Calu3 (cell line): ENCODE measurements around the gene MED15. TPM values are rescaled to one million over a fixed set of nuclear protein-coding genes. Genes with fewer than 3 reads are reported as not detected.

Source experiments
- BruUV-seq: library from RNA; stranded (reverse); fragments of 400-500 nt; replicated peaks from 2 replicates; lab custom pipeline; 2021; lab: Mats Ljungman, UMichigan
- CTCF ChIA-PET: fragments of 300-600 bp; sonication (Branson Sonifier 250); formaldehyde crosslinking; loops from one replicate; lab custom pipeline; 2022; ENCODE audit warnings: antibody characterized with exemption; lab: Charles Lee
- DNase-seq: peaks from one replicate; pipeline ENCODE4 v3.0.0; 2022
- H3K27ac Mint-ChIP-seq: one replicate; pipeline ENCODE4 v1.8.0; 2022; ENCODE audit warnings: mixed read lengths; ENCODE audit not compliant: unreplicated experiment
- H3K27me3 Mint-ChIP-seq: one replicate; pipeline ENCODE4 v1.8.0; 2022; ENCODE audit warnings: mixed read lengths; ENCODE audit not compliant: unreplicated experiment
- H3K36me3 Mint-ChIP-seq: one replicate; pipeline ENCODE4 v1.8.0; 2022; ENCODE audit warnings: mild to moderate bottlenecking, moderate library complexity, mixed read lengths; ENCODE audit not compliant: insufficient read depth, unreplicated experiment
- H3K4me1 Mint-ChIP-seq: one replicate; pipeline ENCODE4 v1.8.0; 2022; ENCODE audit warnings: mild to moderate bottlenecking, low read depth, mixed read lengths; ENCODE audit not compliant: unreplicated experiment
- H3K4me3 Mint-ChIP-seq: one replicate; pipeline ENCODE4 v1.8.0; 2022; ENCODE audit warnings: mild to moderate bottlenecking, low read depth, moderate library complexity, mixed read lengths; ENCODE audit not compliant: unreplicated experiment
- H3K9me3 Mint-ChIP-seq: one replicate; pipeline ENCODE4 v1.8.0; 2022; ENCODE audit warnings: low read depth, mixed read lengths; ENCODE audit not compliant: unreplicated experiment
- intact Hi-C: fragments of 100-400 bp; cut with micrococcal nuclease; formaldehyde crosslinking; loops from one replicate; pipeline ENCODE4 v1.10.0; 2022; ENCODE audit not compliant: unreplicated experiment
- total RNA-seq: library from RNA; stranded (reverse); gene quantifications from 2 replicates; pipeline ENCODE4 v1.2.3, GENCODE V29; 2022
- TF ChIP-seq, protein P1 (sequence below): fragments of 200-600 bp; IDR thresholded peaks from one replicate; pipeline ENCODE4 v1.8.0; 2022; ENCODE audit warnings: antibody characterized with exemption; ENCODE audit not compliant: unreplicated experiment

MED15 gene
- total RNA-seq, 1 experiment from 2014 or later, result 144 TPM

DNA sequence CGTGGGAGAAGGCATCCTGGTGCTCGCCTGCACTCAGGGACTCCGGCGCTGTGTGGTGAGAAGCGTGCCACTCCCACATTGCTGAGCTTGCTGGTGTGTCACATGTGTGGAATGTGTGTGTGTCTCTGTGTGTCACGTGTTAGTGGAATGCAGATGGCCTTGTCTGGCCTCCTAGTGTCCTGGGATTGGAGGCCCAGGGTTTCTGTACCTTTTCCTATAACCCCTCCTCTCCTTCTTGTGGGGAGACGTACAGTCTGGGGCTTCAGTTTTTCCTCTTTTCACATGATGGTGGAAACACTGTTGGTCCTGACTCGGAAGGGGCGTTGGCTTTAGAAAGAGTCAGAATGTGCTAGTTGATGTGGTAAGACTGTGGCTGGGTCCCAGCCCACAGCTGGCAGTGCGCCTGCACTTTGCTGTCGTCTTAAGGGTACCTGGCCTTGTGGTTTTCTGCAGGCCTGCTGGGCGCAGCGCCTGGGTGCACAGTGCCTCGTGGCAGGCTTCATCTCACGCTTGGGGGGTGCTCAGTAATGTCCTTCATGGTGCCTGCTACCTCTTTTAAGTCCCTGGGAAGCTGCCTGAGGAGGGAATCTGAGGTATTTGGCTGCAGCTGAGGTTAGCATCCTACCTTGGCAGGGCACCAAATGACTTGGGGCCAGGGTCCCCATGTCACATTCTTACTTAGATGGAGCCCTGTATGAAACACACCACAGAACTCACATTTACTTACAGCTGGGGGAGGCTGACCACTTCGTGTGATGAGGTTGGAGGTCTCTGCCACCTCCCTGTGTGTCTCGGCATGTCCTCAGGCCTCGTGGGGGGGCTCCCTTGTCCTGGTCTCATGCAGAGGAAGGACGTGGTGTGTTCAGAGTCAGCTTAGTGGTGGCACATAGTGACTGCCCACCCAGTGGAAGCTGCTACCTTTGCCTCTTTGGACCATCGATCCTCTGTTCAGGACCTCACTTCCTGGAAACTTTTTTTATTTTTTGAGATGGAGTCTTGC, 61.9 kb downstream of the MED15 start:
- peak; percentile 83 for DNase-seq
- TF ChIP-seq, protein P1, sequence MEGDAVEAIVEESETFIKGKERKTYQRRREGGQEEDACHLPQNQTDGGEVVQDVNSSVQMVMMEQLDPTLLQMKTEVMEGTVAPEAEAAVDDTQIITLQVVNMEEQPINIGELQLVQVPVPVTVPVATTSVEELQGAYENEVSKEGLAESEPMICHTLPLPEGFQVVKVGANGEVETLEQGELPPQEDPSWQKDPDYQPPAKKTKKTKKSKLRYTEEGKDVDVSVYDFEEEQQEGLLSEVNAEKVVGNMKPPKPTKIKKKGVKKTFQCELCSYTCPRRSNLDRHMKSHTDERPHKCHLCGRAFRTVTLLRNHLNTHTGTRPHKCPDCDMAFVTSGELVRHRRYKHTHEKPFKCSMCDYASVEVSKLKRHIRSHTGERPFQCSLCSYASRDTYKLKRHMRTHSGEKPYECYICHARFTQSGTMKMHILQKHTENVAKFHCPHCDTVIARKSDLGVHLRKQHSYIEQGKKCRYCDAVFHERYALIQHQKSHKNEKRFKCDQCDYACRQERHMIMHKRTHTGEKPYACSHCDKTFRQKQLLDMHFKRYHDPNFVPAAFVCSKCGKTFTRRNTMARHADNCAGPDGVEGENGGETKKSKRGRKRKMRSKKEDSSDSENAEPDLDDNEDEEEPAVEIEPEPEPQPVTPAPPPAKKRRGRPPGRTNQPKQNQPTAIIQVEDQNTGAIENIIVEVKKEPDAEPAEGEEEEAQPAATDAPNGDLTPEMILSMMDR, result no peak
- Mint-ChIP-seq H3K4me3 (peak overlapping the region; percentile 21), H3K9me3 (no peaks in the 10 kb centered on the region), H3K4me1 (peaks cover 52% of the 10 kb centered on the region), H3K36me3 (peaks cover 85% of the 10 kb centered on the region), H3K27ac (peak overlapping the region; percentile 79), H3K27me3 (no peaks in the 10 kb centered on the region)
- CTCF ChIA-PET, result interaction anchor here (0.6 to 3.5 kb wide), 6 partner anchors 14 to 82 kb away, joined by 3 to 16 read pairs (median 5); no protein-coding TSS in a partner anchor
- BruUV-seq, result TSS peak; percentile 20
- intact Hi-C loops, result loop anchor here (5.0 kb wide), 1 partner anchor 62 kb away; the partner anchor contains the start of gene MED15

DNA sequence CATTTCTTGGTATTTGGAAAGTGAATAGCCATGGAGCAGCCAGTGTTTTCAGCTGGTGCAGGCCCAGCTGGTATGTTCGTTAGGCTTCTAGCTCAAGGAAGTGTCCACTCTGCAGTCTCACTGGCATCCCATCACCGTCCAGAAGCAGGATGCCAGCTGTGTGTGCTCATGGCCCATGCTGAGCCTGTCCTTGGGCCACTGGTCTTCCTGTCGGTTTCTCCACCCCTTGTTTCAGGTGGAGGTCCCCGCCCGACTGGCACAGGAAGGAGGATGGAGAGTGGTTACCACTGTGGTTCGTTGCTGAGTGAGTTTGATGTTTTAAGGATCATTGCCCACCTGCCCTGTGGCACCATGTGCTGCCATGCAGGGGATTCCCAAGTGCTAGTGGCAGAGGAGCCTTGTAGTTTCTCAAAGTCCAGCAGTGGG, 63.7 kb downstream of the MED15 start:
- TF ChIP-seq, protein P1, result no peak
- H3K9me3 Mint-ChIP-seq, result no peaks in the 10 kb centered on the region
- peaks cover 87% of the 10 kb centered on the region for H3K36me3 Mint-ChIP-seq
- CTCF ChIA-PET, result no interaction called here
- H3K27ac Mint-ChIP-seq, result peak overlapping the region; percentile 47
- H3K27me3 Mint-ChIP-seq, result no peaks in the 10 kb centered on the region
- intact Hi-C loops, result no loop called here
- no TSS peak for BruUV-seq
- H3K4me3 Mint-ChIP-seq, result no peak overlapping the region
- H3K4me1 Mint-ChIP-seq, result peaks cover 48% of the 10 kb centered on the region
- no peak for DNase-seq

DNA sequence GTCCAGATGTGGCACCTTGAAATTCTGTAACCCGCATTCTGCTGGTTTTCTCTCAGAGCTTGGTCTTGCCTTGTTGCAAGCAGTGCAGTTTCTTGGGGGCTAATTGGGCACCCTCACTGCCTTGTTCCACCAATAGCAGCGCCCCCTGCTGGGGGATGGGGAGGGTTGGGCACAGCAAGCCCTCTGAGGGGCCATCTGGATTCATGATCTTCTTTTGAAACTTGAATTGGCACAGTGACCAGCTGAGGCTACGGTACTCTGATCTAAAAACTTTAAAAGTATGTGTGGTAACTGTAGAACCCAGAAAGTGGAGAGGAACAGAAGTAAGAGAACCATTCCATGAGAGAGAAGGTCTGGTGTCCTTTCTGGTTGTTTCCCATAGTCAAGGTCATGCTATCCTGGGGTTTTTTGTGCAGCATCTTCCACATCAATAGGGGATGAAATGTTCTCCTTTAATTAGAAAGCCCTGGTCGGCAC, 64.2 kb downstream of the MED15 start:
- H3K36me3 Mint-ChIP-seq, result peaks cover 85% of the 10 kb centered on the region
- TF ChIP-seq, protein P1, result peak; percentile 82
- peak; percentile 33 for DNase-seq
- H3K9me3 Mint-ChIP-seq, result no peaks in the 10 kb centered on the region
- H3K27ac Mint-ChIP-seq, result no peak overlapping the region
- intact Hi-C loops, result no loop called here
- CTCF ChIA-PET, result no interaction called here
- no TSS peak for BruUV-seq
- peaks cover 43% of the 10 kb centered on the region for H3K4me1 Mint-ChIP-seq
- H3K4me3 Mint-ChIP-seq, result no peak overlapping the region
- H3K27me3 Mint-ChIP-seq, result no peaks in the 10 kb centered on the region

DNA sequence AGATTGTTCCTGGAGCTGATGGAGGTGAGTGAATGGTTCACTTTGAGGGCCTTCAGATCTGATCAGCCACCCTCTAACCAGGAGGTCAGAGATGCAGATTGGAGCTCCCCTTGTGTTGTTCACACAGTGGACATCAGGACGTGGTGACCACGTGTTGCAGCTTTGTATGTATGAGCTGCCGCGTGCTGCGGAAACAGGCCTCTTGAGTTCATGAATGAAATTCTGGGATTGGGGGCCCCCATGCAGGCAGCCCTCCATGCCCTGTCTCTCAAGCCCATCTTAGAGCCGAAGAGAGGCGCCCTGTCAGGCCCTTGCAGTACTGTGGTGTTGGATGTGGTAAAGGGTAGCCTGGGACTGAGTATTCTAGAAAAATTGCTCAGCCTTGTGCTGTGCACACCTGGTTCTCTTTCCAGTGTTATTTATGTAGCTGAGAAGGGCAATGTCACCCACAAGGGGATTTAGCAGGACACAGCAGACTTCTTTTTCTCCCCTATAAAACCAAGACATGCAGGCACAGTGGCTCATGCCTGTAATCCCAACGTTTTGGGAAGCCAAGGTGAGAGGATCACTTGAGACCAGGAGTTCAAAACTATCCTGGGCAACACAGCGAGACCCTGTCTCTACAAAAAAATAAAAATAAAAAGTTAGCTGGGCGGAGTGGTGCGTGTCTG, 64.9 kb downstream of the MED15 start:
- TF ChIP-seq, protein P1, result no peak
- H3K4me3 Mint-ChIP-seq, result no peak overlapping the region
- CTCF ChIA-PET, result interaction anchor here (0.6 to 0.7 kb wide), 2 partner anchors 20 to 132 kb away, joined by 3 read pairs; no protein-coding TSS in a partner anchor
- H3K36me3 Mint-ChIP-seq, result peaks cover 81% of the 10 kb centered on the region
- peaks cover 36% of the 10 kb centered on the region for H3K4me1 Mint-ChIP-seq
- intact Hi-C loops, result no loop called here
- no peak overlapping the region for H3K27ac Mint-ChIP-seq
- no peaks in the 10 kb centered on the region for H3K9me3 Mint-ChIP-seq
- H3K27me3 Mint-ChIP-seq, result no peaks in the 10 kb centered on the region
- BruUV-seq, result no TSS peak
- no peak for DNase-seq
